Osteocyte (in vitro differentiated cells): Measurements from ENCODE around the gene ATRIP. TPM values are rescaled to one million over a fixed set of nuclear protein-coding genes. Genes with fewer than 3 reads are reported as not detected.
"Not testable (repeated sequence)": the region's sequence is repeated elsewhere in the genome, so short reads cannot be mapped to it uniquely, and the experiment has no call there.

Source experiments
- DNase-seq: peaks from one replicate; pipeline ENCODE4 v3.0.0; 2021; ENCODE audit warnings: mixed read lengths; ENCODE audit not compliant: unreplicated experiment; ENCODE audit errors: extremely low spot score
- H3K27ac Mint-ChIP-seq: one replicate; pipeline ENCODE4 v1.8.0; 2021; ENCODE audit warnings: mild to moderate bottlenecking, mixed read lengths; ENCODE audit not compliant: unreplicated experiment
- H3K27me3 Mint-ChIP-seq: one replicate; pipeline ENCODE4 v1.8.0; 2021; ENCODE audit warnings: mixed read lengths; ENCODE audit not compliant: unreplicated experiment
- H3K36me3 Mint-ChIP-seq: one replicate; pipeline ENCODE4 v1.8.0; 2021; ENCODE audit warnings: mixed read lengths; ENCODE audit not compliant: unreplicated experiment
- H3K4me1 Mint-ChIP-seq: one replicate; pipeline ENCODE4 v1.8.0; 2021; ENCODE audit warnings: mixed read lengths; ENCODE audit not compliant: unreplicated experiment
- H3K4me3 Mint-ChIP-seq: one replicate; pipeline ENCODE4 v1.8.0; 2021; ENCODE audit warnings: mild to moderate bottlenecking, moderate library complexity, mixed read lengths; ENCODE audit not compliant: unreplicated experiment
- H3K9me3 Mint-ChIP-seq: one replicate; pipeline ENCODE4 v1.8.0; 2021; ENCODE audit warnings: mixed read lengths; ENCODE audit not compliant: unreplicated experiment
- total RNA-seq: library from RNA; stranded (reverse); gene quantifications from 2 replicates; pipeline ENCODE4 v1.2.1, GENCODE V29; 2021
- TF ChIP-seq, protein P1 (sequence below): fragments of 200-600 bp; sonication (generic); IDR thresholded peaks from 2 replicates; pipeline ENCODE4 v1.5.0; 2021; ENCODE audit warnings: antibody characterized with exemption, mild to moderate bottlenecking, moderate library complexity

Gene ATRIP
- total RNA-seq, 1 donor from 2014 or later: 8.5 TPM

DNA sequence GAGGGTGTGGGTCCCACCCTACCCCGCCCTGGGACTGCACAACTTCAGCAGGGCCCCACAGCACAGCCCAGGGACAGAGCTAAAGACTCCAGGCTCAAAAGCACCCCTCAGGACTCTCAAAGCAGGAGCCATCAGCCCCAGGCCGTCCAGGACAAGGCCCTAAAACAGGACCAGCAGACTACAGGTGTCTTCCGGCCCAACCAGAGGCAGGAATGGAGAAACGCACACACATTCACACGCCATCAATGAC is 26.1 kb downstream of the ATRIP start:
- DNase-seq: no peak
- TF ChIP-seq, protein P1, sequence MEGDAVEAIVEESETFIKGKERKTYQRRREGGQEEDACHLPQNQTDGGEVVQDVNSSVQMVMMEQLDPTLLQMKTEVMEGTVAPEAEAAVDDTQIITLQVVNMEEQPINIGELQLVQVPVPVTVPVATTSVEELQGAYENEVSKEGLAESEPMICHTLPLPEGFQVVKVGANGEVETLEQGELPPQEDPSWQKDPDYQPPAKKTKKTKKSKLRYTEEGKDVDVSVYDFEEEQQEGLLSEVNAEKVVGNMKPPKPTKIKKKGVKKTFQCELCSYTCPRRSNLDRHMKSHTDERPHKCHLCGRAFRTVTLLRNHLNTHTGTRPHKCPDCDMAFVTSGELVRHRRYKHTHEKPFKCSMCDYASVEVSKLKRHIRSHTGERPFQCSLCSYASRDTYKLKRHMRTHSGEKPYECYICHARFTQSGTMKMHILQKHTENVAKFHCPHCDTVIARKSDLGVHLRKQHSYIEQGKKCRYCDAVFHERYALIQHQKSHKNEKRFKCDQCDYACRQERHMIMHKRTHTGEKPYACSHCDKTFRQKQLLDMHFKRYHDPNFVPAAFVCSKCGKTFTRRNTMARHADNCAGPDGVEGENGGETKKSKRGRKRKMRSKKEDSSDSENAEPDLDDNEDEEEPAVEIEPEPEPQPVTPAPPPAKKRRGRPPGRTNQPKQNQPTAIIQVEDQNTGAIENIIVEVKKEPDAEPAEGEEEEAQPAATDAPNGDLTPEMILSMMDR: no peak
- peak overlapping the region; percentile 98 for H3K4me3 Mint-ChIP-seq
- H3K27ac Mint-ChIP-seq: peak overlapping the region; percentile 100
- H3K4me1 Mint-ChIP-seq: peaks cover 24% of the 10 kb centered on the region
- peaks cover 8% of the 10 kb centered on the region for H3K36me3 Mint-ChIP-seq
- H3K9me3 Mint-ChIP-seq: no peaks in the 10 kb centered on the region
- H3K27me3 Mint-ChIP-seq: no peaks in the 10 kb centered on the region

DNA sequence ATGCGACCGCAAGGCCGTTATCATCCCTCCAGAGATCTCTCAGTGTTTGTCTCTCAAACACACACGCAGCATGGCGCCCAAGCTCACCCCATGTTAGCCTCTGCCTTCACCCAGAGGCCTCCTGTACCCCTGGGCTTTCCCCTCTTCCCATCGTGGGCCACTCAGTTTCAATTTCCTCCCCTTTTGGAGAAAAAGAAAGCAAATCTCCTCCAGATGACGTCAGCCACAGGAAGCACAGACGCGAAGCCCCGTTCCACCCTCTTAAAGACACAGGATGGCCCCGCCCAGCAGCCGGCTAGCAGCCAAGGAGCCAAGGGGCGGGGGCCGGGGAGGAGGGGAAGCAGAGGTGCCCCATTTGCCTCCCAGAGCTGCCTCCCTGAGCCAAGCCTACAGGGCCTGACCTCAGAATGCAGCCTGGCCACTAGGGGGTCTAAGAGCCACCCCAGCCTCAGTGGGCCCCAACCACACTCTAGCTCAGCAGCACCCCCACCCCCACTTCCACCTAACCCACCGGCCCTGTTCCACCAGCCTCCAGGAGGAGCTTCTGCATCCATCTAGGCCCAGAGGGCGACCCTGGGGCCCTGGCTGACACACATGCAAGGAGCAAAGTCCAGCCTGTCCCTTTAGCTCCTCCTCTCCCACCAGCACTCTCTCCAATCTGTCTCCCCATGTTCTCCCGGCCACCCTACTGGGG is 26.5 kb downstream of the ATRIP start:
- Mint-ChIP-seq H3K36me3 (peaks cover 3% of the 10 kb centered on the region), H3K27ac (peak overlapping the region; percentile 100), H3K4me3 (peak overlapping the region; percentile 98), H3K27me3 (no peaks in the 10 kb centered on the region), H3K4me1 (peaks cover 22% of the 10 kb centered on the region), H3K9me3 (no peaks in the 10 kb centered on the region)
- peak; percentile 94 for DNase-seq
- TF ChIP-seq, protein P1: peak; percentile 39

DNA sequence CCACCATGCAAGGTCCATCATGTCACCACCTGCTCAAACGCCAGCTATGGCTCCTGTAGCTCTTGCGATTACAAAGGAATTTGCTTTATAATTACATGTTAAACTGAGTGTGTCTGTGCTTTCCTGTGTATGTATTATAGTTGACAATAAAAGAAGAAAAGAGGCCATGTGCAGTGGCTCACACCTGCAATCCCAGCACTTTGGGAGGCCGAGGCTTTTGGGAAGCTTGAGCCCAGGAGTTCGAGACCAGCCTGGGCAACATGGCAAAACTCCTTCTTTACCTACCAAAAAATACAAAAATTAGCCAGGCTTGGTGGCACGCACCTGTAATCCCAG is 27.0 kb downstream of the ATRIP start:
- Mint-ChIP-seq H3K36me3 (peaks cover 3% of the 10 kb centered on the region), H3K27ac (peak overlapping the region; percentile 100), H3K9me3 (no peaks in the 10 kb centered on the region), H3K4me3 (peak overlapping the region; percentile 98), H3K4me1 (peaks cover 22% of the 10 kb centered on the region), H3K27me3 (no peaks in the 10 kb centered on the region)
- DNase-seq: no peak
- TF ChIP-seq, protein P1: no peak

DNA sequence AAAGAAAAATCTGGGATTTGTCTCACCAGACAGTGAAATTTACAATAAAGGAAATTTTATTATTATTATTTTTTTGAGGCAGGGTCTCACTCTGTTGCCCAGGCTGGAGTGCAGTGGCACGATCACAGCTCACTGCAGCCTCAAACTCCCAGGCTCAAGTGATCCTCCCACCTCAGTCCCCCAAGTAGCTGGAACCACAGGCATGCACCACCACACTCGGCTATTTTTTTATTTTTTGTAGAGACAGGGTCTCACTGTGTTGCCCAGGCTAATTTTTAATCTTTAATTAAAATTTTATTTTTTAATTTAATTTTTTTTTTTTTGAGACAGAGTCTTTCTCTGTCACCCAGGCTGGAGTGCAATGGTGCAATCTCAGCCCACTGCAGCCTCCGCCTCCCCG is 27.5 kb downstream of the ATRIP start:
- not testable (repeated sequence) for H3K4me3 Mint-ChIP-seq, H3K36me3 Mint-ChIP-seq, DNase-seq, H3K27me3 Mint-ChIP-seq, H3K9me3 Mint-ChIP-seq
- peak overlapping the region; percentile 100 for H3K27ac Mint-ChIP-seq
- peaks cover 22% of the 10 kb centered on the region for H3K4me1 Mint-ChIP-seq

DNA sequence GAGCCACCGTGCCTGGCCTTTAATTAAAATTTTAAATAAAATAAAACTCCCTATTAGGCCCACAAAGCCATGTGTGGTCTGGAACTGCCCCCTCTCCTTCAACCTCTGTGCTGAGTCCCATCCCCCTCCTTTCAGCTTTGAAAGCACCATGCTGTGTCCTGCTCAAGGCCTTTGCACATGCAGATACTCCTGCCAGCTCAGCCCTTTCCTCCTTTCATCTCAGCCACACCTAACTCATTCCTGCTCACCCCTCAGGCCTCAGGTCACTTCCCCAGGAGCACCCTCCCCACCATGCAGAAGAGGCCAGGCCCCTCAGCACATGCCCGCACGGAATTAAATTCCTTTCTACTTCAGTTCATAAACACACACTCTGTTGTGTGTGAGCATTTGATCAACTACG is 28.1 kb downstream of the ATRIP start:
- TF ChIP-seq, protein P1: no peak
- peak overlapping the region; percentile 29 for H3K27ac Mint-ChIP-seq
- H3K36me3 Mint-ChIP-seq: no peaks in the 10 kb centered on the region
- DNase-seq: no peak
- peaks cover 22% of the 10 kb centered on the region for H3K4me1 Mint-ChIP-seq
- H3K9me3 Mint-ChIP-seq: no peaks in the 10 kb centered on the region
- H3K27me3 Mint-ChIP-seq: no peaks in the 10 kb centered on the region
- no peak overlapping the region for H3K4me3 Mint-ChIP-seq

DNA sequence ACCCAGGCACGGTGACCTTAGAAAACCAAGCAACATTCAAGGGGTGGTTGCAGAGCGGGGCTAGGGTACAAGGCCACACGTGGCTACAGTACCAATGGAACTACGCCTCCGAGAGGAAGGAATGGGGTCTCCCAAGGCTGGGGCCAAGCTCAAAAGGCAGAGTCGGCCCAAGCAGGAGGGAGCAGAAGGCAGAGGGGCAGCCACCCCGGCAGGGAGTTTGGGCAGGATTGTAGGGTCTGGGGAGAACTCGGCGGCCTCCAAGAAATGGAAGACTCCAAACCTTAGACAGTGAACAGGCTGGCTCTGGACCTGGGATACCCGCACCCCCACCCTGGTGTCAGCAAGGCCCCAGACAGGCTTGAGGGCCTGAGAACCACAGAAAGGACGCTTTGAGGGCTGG is 28.7 kb downstream of the ATRIP start:
- Mint-ChIP-seq H3K36me3 (peaks cover 2% of the 10 kb centered on the region), H3K9me3 (no peaks in the 10 kb centered on the region), H3K4me3 (no peak overlapping the region), H3K4me1 (peaks cover 19% of the 10 kb centered on the region), H3K27me3 (no peaks in the 10 kb centered on the region), H3K27ac (no peak overlapping the region)
- TF ChIP-seq, protein P1: no peak
- DNase-seq: no peak
